Measurements from ENCODE around the gene HDLBP. TPM values are rescaled to one million over a fixed set of nuclear protein-coding genes. Genes with fewer than 3 reads are reported as not detected.
"Not testable (repeated sequence)": the region's sequence is repeated elsewhere in the genome, so short reads cannot be mapped to it uniquely, and the experiment has no call there.

Gene HDLBP
- total RNA-seq, 2 donors from 2014 or later = 404 to 447 TPM

DNA sequence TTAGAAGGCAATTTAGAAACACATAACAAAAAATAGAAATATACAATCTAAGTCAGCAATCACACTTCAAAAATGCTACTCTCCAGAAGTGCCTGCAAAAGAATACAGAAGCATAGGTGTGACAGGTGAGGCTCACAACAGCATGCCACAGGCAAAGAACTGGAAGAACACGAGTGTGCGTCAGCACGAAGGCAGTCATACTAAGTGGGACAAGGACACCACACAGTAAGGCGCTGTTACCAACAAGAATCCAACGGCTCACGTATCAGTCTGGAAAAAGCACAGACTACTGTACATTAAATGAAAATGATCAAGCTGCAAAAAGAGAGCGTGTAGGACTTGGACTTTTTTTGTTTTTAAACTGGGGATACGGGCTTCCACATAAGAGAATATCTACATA, 18.7 kb downstream of the HDLBP start:
- Histone ChIP-seq H3K4me3 (no peak overlapping the region), H3K27ac (no peak overlapping the region), H3K36me3 (no peaks in the 10 kb centered on the region), H3K27me3 (replicated peaks; ENCODE audit: insufficient read depth) (no peaks in the 10 kb centered on the region), H3K9me3 (no peaks in the 10 kb centered on the region), H3K4me1 (ENCODE audit: control insufficient read depth in 1 of 2, low read depth in 2 of 2) (no peaks in the 10 kb centered on the region)
- ATAC-seq (ENCODE audit: insufficient number of reproducible peaks, low FRiP score, low read depth) = no peak
- TF ChIP-seq, protein P1, sequence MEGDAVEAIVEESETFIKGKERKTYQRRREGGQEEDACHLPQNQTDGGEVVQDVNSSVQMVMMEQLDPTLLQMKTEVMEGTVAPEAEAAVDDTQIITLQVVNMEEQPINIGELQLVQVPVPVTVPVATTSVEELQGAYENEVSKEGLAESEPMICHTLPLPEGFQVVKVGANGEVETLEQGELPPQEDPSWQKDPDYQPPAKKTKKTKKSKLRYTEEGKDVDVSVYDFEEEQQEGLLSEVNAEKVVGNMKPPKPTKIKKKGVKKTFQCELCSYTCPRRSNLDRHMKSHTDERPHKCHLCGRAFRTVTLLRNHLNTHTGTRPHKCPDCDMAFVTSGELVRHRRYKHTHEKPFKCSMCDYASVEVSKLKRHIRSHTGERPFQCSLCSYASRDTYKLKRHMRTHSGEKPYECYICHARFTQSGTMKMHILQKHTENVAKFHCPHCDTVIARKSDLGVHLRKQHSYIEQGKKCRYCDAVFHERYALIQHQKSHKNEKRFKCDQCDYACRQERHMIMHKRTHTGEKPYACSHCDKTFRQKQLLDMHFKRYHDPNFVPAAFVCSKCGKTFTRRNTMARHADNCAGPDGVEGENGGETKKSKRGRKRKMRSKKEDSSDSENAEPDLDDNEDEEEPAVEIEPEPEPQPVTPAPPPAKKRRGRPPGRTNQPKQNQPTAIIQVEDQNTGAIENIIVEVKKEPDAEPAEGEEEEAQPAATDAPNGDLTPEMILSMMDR (IDR thresholded peaks at IDR 0.05) = no peak
- DNase-seq (ENCODE audit: low spot score) = no peak

DNA sequence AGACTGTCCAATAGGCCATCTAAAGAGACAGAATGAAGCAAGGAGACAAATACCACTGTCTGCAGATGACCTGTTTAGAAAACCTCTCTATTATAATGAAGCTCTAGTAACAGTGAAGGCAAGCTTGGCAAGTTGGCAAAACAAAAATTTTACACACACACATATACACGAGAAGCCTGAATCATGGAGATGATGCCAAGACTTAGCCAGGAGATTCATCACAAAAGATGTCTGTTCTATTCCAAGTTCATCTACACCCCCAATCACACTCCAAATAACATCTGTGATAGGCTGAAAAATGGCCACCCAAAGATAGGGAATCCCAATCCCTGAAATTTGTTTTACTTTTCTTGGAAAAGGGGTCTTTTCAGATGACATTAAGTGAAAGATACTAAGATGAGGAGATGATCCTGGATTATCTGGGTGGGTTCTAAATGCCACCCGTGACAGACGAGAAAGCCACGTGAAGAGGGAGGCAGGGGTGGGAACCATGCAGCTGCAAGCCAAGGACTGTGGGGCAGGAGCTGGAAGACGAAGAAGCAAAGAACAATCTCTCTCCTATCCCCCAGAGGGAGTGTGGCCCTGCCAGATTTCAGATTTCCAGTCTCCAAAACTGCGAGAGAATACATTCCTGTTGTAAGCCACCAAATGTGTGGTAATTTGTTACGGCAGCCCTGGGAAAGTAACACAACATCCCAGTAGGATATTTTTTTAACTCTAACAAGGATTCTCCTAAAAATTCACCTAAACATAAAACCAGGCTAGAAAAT, 20.0 kb downstream of the HDLBP start:
- TF ChIP-seq, protein P1 (IDR thresholded peaks at IDR 0.05) = no peak
- no peaks in the 10 kb centered on the region for H3K9me3 ChIP-seq
- H3K4me3 ChIP-seq = no peak overlapping the region
- no peaks in the 10 kb centered on the region for H3K4me1 ChIP-seq (ENCODE audit: control insufficient read depth in 1 of 2, low read depth in 2 of 2)
- no peak for ATAC-seq (ENCODE audit: insufficient number of reproducible peaks, low FRiP score, low read depth)
- H3K27me3 ChIP-seq (replicated peaks; ENCODE audit: insufficient read depth) = no peaks in the 10 kb centered on the region
- H3K27ac ChIP-seq = no peak overlapping the region
- no peak for DNase-seq (ENCODE audit: low spot score)
- H3K36me3 ChIP-seq = no peaks in the 10 kb centered on the region

DNA sequence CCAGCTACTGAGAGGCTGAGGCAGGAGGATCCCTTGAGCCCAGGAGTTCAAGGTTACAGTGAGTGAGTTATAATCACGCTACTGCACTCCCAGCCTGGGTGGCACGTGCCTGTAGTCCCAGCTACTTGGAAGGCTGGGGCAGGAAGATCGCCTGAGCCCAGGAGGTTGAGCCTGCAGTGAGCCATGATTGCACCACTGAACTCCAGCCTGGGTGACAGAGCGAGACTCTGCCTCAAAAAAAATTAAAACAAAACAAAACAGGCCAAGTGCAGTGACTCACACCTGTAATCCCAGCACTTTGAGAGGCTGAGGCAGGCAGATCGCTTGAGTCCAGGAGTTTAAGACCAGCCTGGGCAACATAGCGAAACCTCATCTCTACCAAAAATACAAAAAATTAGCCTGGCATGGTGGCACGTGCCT, 22.1 kb downstream of the HDLBP start:
- not testable (repeated sequence) for H3K36me3 ChIP-seq; H3K27me3 ChIP-seq (replicated peaks; ENCODE audit: insufficient read depth); H3K9me3 ChIP-seq; H3K4me1 ChIP-seq (ENCODE audit: control insufficient read depth in 1 of 2, low read depth in 2 of 2); H3K4me3 ChIP-seq; DNase-seq (ENCODE audit: low spot score); ATAC-seq (ENCODE audit: insufficient number of reproducible peaks, low FRiP score, low read depth); H3K27ac ChIP-seq

DNA sequence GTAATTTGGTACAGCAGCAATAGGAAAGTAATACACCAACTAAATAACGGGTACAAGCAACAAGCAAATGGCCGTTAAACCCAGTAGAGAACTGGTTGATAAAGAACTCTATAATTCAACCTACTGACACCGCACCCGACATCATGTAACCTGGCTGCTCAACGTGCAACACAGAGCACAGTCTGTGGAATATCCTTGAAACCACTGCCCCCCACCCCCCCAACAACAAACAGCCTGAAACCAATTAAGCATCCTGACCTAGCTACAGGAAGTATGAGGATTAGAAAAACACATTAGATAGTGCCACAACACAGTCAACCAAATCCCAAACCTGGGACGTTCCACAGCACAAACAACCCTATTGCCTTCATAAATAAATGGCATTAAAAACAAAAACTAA, 23.5 kb downstream of the HDLBP start:
- no peak for ATAC-seq (ENCODE audit: insufficient number of reproducible peaks, low FRiP score, low read depth)
- DNase-seq (ENCODE audit: low spot score) = no peak
- Histone ChIP-seq H3K36me3 (no peaks in the 10 kb centered on the region), H3K9me3 (no peaks in the 10 kb centered on the region), H3K4me1 (ENCODE audit: control insufficient read depth in 1 of 2, low read depth in 2 of 2) (no peaks in the 10 kb centered on the region), H3K27ac (no peak overlapping the region), H3K4me3 (no peak overlapping the region), H3K27me3 (replicated peaks; ENCODE audit: insufficient read depth) (no peaks in the 10 kb centered on the region)
- TF ChIP-seq, protein P1 (IDR thresholded peaks at IDR 0.05) = no peak

DNA sequence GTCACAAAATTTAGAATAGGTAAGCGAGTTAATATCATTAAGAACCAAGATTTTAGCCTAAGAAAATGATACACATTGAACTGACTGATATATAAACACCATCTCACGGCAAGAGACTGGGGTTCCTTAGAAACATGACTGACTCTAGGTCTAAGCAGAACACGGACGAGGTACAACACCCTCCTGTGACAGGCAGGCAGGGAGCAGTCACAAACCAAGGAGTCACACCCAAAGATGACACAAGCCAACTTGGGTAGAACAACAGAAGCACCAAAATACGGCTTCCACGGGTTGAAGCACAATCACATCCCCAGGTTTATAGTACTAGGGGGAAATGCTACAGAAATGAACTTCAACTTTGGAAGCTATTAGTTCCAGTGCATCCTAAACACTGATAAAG, 24.3 kb downstream of the HDLBP start:
- Histone ChIP-seq H3K36me3 (no peaks in the 10 kb centered on the region), H3K4me3 (no peak overlapping the region), H3K4me1 (ENCODE audit: control insufficient read depth in 1 of 2, low read depth in 2 of 2) (no peaks in the 10 kb centered on the region), H3K9me3 (no peaks in the 10 kb centered on the region), H3K27ac (no peak overlapping the region), H3K27me3 (replicated peaks; ENCODE audit: insufficient read depth) (no peaks in the 10 kb centered on the region)
- no peak for ATAC-seq (ENCODE audit: insufficient number of reproducible peaks, low FRiP score, low read depth)
- no peak for DNase-seq (ENCODE audit: low spot score)
- TF ChIP-seq, protein P1 (IDR thresholded peaks at IDR 0.05) = no peak

GRCh38 chr2:241289597-241289996, 25.9 kb downstream of the HDLBP start:
- no peaks in the 10 kb centered on the region for H3K9me3 ChIP-seq
- ATAC-seq (ENCODE audit: insufficient number of reproducible peaks, low FRiP score, low read depth) (no peak), DNase-seq (ENCODE audit: low spot score) (no peak)
- H3K27ac ChIP-seq = no peak overlapping the region
- no peaks in the 10 kb centered on the region for H3K36me3 ChIP-seq
- H3K27me3 ChIP-seq (replicated peaks; ENCODE audit: insufficient read depth) = no peaks in the 10 kb centered on the region
- no peaks in the 10 kb centered on the region for H3K4me1 ChIP-seq (ENCODE audit: control insufficient read depth in 1 of 2, low read depth in 2 of 2)
- H3K4me3 ChIP-seq = no peak overlapping the region
- TF ChIP-seq, protein P1 (IDR thresholded peaks at IDR 0.05) = no peak
